Erythroblast (primary cell): ENCODE results near the gene RAB6B.

ENCODE experiments used
- GATA1 ChIP-seq: IDR thresholded peaks from 2 replicates; pipeline ENCODE4 v1.6.1; 2011; ENCODE audit warnings: low read depth, mild to moderate bottlenecking, control low read depth, low read length, moderate library complexity
- POLR2A ChIP-seq: IDR thresholded peaks from 2 replicates; pipeline ENCODE4 v1.6.1; 2011; ENCODE audit warnings: mild to moderate bottlenecking, low read length

DNA sequence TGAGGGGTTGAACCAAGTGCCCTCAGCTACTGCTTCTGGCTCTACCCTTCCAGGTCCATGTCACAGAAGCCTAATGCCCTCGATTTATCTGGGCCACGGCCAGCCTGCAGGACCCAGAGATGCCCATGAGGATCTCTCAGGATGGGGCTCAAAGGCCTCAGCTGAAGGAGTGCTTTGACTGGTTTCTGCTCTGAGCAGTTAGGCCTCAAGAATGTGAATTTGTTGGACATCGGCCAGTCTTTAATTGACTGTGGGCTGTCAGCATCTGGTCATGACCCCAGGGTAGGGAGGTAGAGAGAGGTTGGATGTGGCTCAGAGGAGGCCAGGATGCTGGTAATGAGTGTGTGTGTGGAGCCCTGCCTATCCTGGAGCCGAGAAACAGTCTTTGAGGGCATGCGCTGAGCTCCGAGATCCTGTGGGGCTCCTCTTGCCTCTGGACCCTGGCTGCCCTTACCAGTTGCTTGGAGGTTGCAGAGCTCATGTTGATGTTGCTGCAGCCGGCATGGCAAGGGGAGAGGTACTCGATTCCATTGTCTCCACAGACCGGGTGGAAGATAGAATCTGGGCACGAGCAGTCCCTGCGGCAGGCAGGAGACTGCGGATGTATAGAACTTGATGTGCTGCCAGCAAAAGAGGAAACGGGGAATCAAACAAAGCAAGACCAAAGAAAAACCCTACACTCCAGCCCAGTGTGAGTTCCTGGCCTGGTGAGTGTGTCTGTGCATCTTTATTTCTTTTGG lies 49.1 kb upstream of the RAB6B start:
- no peak for TF ChIP-seq POLR2A
- no peak for TF ChIP-seq GATA1
